Measurements from ENCODE around the gene NSMCE4A.

NSMCE4A gene

GRCh38 chr10:121974535-121975294 lies at the start of gene NSMCE4A:
Gene NSMCE4A, minus strand, starts transcription at chr10:121975217. Its CDS starts 52 bp downstream, at chr10:121975165.
- no peak for TF ChIP-seq CTCF (IDR thresholded peaks at IDR 0.05)

GRCh38 chr10:122022276-122022675 lies 47.3 kb upstream of the NSMCE4A start:
- TF ChIP-seq CTCF (IDR thresholded peaks at IDR 0.05), result no peak

- TF ChIP-seq CTCF (IDR thresholded peaks at IDR 0.05), result no peak
These were observed 46.8 kb upstream of the NSMCE4A start for GRCh38 chr10:122021828-122022227.

- no peak for TF ChIP-seq CTCF (IDR thresholded peaks at IDR 0.05)
These were observed 46.4 kb upstream of the NSMCE4A start for GRCh38 chr10:122021379-122021778.

GRCh38 chr10:122020226-122020625 lies 45.2 kb upstream of the NSMCE4A start:
- no peak for TF ChIP-seq CTCF (IDR thresholded peaks at IDR 0.05)

- TF ChIP-seq CTCF (IDR thresholded peaks at IDR 0.05), result no peak
These were observed 44.5 kb upstream of the NSMCE4A start for GRCh38 chr10:122019414-122019975.

GRCh38 chr10:122018951-122019413 lies 44.0 kb upstream of the NSMCE4A start:
- TF ChIP-seq CTCF (IDR thresholded peaks at IDR 0.05), result no peak

All from LNCAP (cell line).